Endothelial cell (in vitro differentiated cells): ENCODE results near the gene SMPD4. TPM values are rescaled to one million over a fixed set of nuclear protein-coding genes. Genes with fewer than 3 reads are reported as not detected.
"Not testable (repeated sequence)": the region's sequence is repeated elsewhere in the genome, so short reads cannot be mapped to it uniquely, and the experiment has no call there.

Source experiments
- DNase-seq: peaks from one replicate; pipeline ENCODE4 v3.0.0; 2021; ENCODE audit warnings: low spot score
- H3K27ac Mint-ChIP-seq: one replicate; pipeline ENCODE4 v1.8.0; 2021; ENCODE audit warnings: mixed read lengths, inconsistent platforms; ENCODE audit not compliant: unreplicated experiment
- H3K27me3 Mint-ChIP-seq: one replicate; pipeline ENCODE4 v1.8.0; 2021; ENCODE audit warnings: mild to moderate bottlenecking, moderate library complexity, mixed read lengths, inconsistent platforms; ENCODE audit not compliant: unreplicated experiment
- H3K36me3 Mint-ChIP-seq: one replicate; pipeline ENCODE4 v1.8.0; 2021; ENCODE audit warnings: mild to moderate bottlenecking, low read depth, mixed read lengths, inconsistent platforms; ENCODE audit not compliant: unreplicated experiment
- H3K4me1 Mint-ChIP-seq: one replicate; pipeline ENCODE4 v1.8.0; 2021; ENCODE audit warnings: mild to moderate bottlenecking, mixed read lengths, inconsistent platforms; ENCODE audit not compliant: unreplicated experiment
- H3K4me3 Mint-ChIP-seq: one replicate; pipeline ENCODE4 v1.8.0; 2021; ENCODE audit warnings: mild to moderate bottlenecking, mixed read lengths, inconsistent platforms; ENCODE audit not compliant: unreplicated experiment
- H3K9me3 Mint-ChIP-seq: one replicate; pipeline ENCODE4 v1.8.0; 2021; ENCODE audit warnings: mixed read lengths, inconsistent platforms; ENCODE audit not compliant: unreplicated experiment
- total RNA-seq: library from RNA; stranded (reverse); fragmentation: NEBNext Ultra II Directional; extraction: Animal tissue kit (Norgen Biotek cat#: 25700); gene quantifications from one replicate; pipeline ENCODE4 v1.2.1, GENCODE V29; 2021; ENCODE audit not compliant: unreplicated experiment
- TF ChIP-seq, protein P1 (sequence below): fragments of 200-600 bp; sonication (generic); IDR thresholded peaks from one replicate; pipeline ENCODE4 v1.5.0; 2021; ENCODE audit warnings: antibody characterized with exemption; ENCODE audit not compliant: unreplicated experiment

SMPD4 gene
- total RNA-seq, 1 donor from 2014 or later, result 65.6 TPM

DNA sequence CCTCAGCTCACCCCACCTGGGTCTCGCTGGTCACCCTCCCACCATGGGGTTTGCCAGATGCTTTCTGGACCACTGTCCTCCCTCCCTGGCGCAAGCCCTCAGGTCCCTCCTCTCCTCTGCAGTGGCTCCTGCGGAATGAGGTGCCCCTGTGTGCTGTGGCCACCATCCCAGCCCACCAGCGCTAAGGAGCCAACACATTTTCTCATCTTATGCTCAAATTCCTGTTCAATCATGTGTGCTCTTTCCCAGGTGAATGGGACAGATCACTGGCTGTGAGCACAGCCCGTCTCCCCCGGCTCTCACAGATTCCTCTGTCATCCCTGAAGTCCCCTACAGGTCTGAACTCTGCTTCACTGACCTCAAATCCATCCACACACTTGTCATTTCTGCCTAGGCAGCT lies 21.3 kb downstream of the SMPD4 start:
- no peaks in the 10 kb centered on the region for H3K4me1 Mint-ChIP-seq
- no peak overlapping the region for H3K4me3 Mint-ChIP-seq
- H3K9me3 Mint-ChIP-seq, result no peaks in the 10 kb centered on the region
- peaks cover 15% of the 10 kb centered on the region for H3K36me3 Mint-ChIP-seq
- TF ChIP-seq, protein P1, sequence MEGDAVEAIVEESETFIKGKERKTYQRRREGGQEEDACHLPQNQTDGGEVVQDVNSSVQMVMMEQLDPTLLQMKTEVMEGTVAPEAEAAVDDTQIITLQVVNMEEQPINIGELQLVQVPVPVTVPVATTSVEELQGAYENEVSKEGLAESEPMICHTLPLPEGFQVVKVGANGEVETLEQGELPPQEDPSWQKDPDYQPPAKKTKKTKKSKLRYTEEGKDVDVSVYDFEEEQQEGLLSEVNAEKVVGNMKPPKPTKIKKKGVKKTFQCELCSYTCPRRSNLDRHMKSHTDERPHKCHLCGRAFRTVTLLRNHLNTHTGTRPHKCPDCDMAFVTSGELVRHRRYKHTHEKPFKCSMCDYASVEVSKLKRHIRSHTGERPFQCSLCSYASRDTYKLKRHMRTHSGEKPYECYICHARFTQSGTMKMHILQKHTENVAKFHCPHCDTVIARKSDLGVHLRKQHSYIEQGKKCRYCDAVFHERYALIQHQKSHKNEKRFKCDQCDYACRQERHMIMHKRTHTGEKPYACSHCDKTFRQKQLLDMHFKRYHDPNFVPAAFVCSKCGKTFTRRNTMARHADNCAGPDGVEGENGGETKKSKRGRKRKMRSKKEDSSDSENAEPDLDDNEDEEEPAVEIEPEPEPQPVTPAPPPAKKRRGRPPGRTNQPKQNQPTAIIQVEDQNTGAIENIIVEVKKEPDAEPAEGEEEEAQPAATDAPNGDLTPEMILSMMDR, result no peak
- DNase-seq, result no peak
- no peak overlapping the region for H3K27ac Mint-ChIP-seq
- no peaks in the 10 kb centered on the region for H3K27me3 Mint-ChIP-seq

DNA sequence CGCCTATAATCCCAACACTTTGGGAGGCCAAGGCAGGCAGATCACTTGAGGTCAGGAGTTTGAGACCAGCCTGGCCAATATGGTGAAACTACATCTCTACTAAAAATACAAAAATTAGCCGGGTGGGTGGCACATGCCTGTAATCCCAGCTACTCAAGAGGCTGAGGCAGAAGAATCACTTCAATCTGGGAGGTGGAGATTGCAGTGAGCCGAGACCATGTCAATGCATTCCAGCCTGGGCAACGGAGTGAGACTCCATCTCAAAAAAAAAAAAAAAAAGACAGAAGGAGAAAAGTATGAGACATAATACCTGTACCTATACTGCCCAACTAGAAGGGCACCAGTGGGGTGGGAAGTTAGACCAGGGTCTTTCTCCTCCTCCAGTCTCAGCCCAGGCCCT lies 22.0 kb downstream of the SMPD4 start:
- H3K4me1 Mint-ChIP-seq, H3K27ac Mint-ChIP-seq, H3K9me3 Mint-ChIP-seq, DNase-seq, H3K4me3 Mint-ChIP-seq, H3K27me3 Mint-ChIP-seq: not testable (repeated sequence)
- peaks cover 12% of the 10 kb centered on the region for H3K36me3 Mint-ChIP-seq

DNA sequence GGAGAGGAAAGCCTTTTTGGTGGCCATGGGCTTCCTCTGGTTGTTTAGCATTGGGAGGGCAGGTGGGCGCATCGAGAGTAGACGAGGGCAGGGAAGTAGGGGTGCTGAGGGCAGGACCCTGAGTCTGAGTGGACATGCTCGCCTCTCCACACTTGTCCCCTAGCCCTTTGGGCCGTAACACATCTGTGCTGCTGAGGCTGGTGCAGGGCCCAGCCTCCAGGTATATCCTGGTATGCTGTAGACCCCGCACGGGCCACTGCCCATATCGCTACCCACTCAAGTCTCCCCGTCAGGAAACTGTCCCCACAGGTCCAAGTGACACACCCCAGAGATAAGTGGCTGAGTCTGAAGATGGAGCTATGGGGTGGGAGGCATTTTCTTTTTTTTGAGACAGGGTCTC lies 22.8 kb downstream of the SMPD4 start:
- no peaks in the 10 kb centered on the region for H3K4me1 Mint-ChIP-seq
- no peak overlapping the region for H3K27ac Mint-ChIP-seq
- H3K4me3 Mint-ChIP-seq, result no peak overlapping the region
- no peak for DNase-seq
- H3K27me3 Mint-ChIP-seq, result no peaks in the 10 kb centered on the region
- H3K36me3 Mint-ChIP-seq, result peaks cover 14% of the 10 kb centered on the region
- no peaks in the 10 kb centered on the region for H3K9me3 Mint-ChIP-seq
- TF ChIP-seq, protein P1, result no peak

DNA sequence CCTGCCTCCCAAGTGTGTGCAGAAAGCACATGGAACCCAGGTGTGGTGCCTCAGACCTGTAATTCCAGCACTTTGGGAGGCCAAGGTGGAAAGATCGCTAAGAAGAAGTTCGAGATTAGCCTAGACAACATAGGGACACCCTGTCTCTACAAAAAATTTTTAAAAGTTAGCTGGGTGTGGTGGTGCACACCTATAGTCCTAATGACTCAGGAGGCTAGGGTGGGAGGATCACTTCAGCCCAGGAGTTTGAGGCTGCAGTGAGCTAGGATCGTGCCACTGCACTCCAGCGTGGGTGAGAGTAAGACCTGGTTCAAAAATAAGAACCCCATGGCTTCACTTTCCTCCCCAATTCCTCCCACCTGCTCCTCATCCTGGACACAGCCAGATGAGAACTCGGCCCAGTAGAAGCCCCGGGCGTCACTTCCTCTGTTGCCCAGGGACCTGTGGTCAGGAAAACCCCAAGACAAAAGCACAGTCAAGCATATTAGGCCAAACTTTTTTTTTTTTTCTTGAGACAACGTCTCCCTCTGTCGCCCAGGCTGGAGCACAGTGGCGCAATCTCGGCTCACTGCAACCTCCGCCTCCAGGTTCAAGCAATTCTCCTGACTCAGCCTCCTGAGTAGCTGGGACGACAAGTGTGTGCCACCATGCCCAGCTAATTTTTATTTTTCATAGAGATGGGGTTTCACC lies 23.4 kb downstream of the SMPD4 start:
- H3K9me3 Mint-ChIP-seq, DNase-seq, H3K27ac Mint-ChIP-seq, H3K4me3 Mint-ChIP-seq, H3K27me3 Mint-ChIP-seq, H3K4me1 Mint-ChIP-seq: not testable (repeated sequence)
- peaks cover 13% of the 10 kb centered on the region for H3K36me3 Mint-ChIP-seq

DNA sequence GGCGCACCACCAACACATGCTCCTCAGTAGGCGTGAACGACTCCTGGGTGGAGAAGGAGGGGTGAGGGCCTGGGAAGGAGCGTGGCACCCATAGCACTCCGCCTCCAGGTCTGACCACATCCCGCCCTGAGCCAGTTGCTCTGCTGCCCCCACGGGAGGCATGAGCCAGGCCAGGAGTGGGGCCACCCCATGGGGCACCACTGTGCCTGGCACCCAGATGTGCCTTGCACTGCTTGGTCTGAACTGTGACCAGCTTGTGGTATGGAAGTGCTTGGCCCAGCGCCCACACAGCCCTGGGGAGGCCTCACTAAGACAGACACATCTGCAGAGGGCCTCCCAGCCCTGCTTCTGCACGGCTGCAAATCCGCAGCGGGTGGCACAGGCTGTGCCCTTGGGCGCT lies 24.0 kb downstream of the SMPD4 start:
- H3K27me3 Mint-ChIP-seq, H3K27ac Mint-ChIP-seq, H3K9me3 Mint-ChIP-seq, H3K36me3 Mint-ChIP-seq, H3K4me1 Mint-ChIP-seq, DNase-seq, H3K4me3 Mint-ChIP-seq: not testable (repeated sequence)

DNA sequence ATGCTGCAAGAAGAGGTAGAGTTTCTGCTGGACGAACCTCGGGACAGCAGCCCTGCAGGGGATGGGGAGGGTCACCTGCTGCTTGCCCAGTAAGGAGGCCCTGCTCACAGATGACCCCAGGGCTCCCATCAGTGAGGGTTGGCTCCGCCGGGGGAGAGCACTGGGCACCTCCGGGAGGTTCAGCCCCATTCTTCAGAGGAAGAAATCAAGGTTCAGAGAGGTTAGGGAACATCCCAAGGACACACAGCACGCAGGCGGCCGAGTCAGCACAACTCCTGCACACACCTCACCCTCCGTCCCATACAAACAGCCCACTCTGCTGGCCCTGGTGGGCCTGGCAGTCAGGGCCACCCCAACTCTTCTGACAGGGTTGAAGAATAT lies 24.8 kb downstream of the SMPD4 start:
- TF ChIP-seq, protein P1, result no peak
- Mint-ChIP-seq H3K27ac (peak overlapping the region; percentile 13), H3K36me3 (peaks cover 8% of the 10 kb centered on the region), H3K4me1 (no peaks in the 10 kb centered on the region), H3K27me3 (no peaks in the 10 kb centered on the region), H3K9me3 (no peaks in the 10 kb centered on the region), H3K4me3 (no peak overlapping the region)
- DNase-seq, result no peak
